Retinal pigment epithelial cell (primary cell): ENCODE measurements around the gene ZSCAN20.

Experiments
- DNase-seq: peaks from one replicate; pipeline ENCODE4 v3.0.0-alpha.2; 2010; ENCODE audit warnings: low read depth
- H3K4me3 ChIP-seq: 2 replicates; pipeline ENCODE4 v1.5.1; 2011; ENCODE audit warnings: mild to moderate bottlenecking, low read length, control low read depth, moderate library complexity
- CTCF ChIP-seq: conservative IDR thresholded peaks from 2 replicates; pipeline ENCODE4 v1.5.1; 2011; ENCODE audit warnings: low read depth, low read length, control low read depth, inconsistent platforms

ZSCAN20 gene

GRCh38 chr1:33516428-33516827 is 44.0 kb downstream of the ZSCAN20 start:
- DNase-seq, result no peak
- H3K4me3 ChIP-seq, result no peak overlapping the region
- no peak for TF ChIP-seq CTCF

GRCh38 chr1:33516891-33517567 is 44.6 kb downstream of the ZSCAN20 start:
- no peak for DNase-seq
- no peak for TF ChIP-seq CTCF
- no peak overlapping the region for H3K4me3 ChIP-seq

GRCh38 chr1:33517596-33518250 is 45.3 kb downstream of the ZSCAN20 start:
- no peak for TF ChIP-seq CTCF
- DNase-seq, result no peak

DNA sequence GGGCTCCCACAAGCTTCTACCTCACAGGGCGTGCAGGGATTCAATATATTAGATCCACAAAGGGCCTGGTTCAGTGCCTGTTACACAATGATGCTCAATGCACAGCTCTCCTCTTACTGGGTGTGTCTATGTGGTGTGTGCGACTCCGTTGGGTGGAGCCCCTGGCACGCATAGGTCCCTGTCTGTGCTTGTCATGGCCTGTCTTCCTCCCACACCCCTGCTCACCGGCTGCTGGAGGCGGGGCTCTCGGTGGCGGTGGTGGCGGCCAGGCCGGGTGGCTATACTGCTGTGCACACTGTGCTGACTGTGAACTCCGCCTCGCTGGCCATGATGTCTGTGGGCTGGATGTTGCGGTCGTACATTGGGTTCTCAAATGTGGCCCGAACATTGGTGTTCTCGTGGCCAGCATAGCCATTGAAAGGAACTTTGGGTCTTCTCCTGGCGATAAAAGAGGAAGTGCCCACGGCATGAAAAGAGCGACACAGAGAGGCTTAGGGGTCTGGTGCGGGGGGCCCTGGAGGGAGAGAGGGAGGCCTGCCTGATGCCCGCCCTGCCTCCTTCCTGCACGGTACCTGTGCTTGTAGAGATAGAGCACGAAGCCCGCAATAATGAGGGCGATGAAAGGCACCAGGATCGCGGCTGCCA is 46.9 kb downstream of the ZSCAN20 start:
- TF ChIP-seq CTCF, result no peak
- no peak for DNase-seq
- no peak overlapping the region for H3K4me3 ChIP-seq

More at GRCh38 chr1:33517596-33518250, 45.3 kb downstream of the ZSCAN20 start:
- H3K4me3 ChIP-seq, result no peak overlapping the region

- H3K4me3 ChIP-seq, result no peak overlapping the region
- DNase-seq, result no peak
- TF ChIP-seq CTCF, result no peak
Measured at GRCh38 chr1:33524586-33524985, 52.1 kb downstream of the ZSCAN20 start.

- no peak for TF ChIP-seq CTCF
- H3K4me3 ChIP-seq, result no peak overlapping the region
- DNase-seq, result no peak
Measured at GRCh38 chr1:33527934-33528333, 55.5 kb downstream of the ZSCAN20 start.

GRCh38 chr1:33529957-33530356 is 57.5 kb downstream of the ZSCAN20 start:
- no peak for DNase-seq
- H3K4me3 ChIP-seq, result no peak overlapping the region
- TF ChIP-seq CTCF, result no peak
